Psoas muscle (tissue), 8 donors: Measurements from ENCODE around the gene CHD9. TPM values are rescaled to one million over a fixed set of nuclear protein-coding genes. Genes with fewer than 3 reads are reported as not detected.
A peak's percentile ranks its signal among the peaks of the same experiment; 100 is the strongest.

Experiments
- ATAC-seq, 4 donors: fragments of 200-7000 bp; cut with Tn5 transposase; one replicate each; pipeline ENCODE4 v1.9.1; 2020; ENCODE audit warnings: moderate library complexity in 3 of 4, mild to moderate bottlenecking in 2 of 4
- DNase-seq, 2 donors: peaks; one replicate each; pipeline ENCODE4 v3.0.0-alpha.2; 2020
- H3K27ac ChIP-seq: fragments of 200-600 bp; one replicate; pipeline ENCODE4 v1.8.0; 2022
- H3K27me3 ChIP-seq, 3 donors: fragments of 200-600 bp in 1 of 3; one replicate each; pipeline versions ENCODE4 v1.6.1 to v1.8.0; 2013 to 2022; ENCODE audit warnings: low read length in 2 of 3, mild to moderate bottlenecking in 2 of 3, moderate library complexity in 1 of 3; ENCODE audit not compliant: insufficient read depth in 3 of 3
- H3K36me3 ChIP-seq, 2 donors: fragments of 200-600 bp in 1 of 2; one replicate each; pipeline versions ENCODE4 v1.6.1 to v1.8.0; 2013 to 2022; ENCODE audit warnings: low read depth in 1 of 2, mild to moderate bottlenecking in 1 of 2, moderate library complexity in 1 of 2; ENCODE audit not compliant: insufficient read depth in 1 of 2
- H3K4me1 ChIP-seq: fragments of 200-600 bp; one replicate; pipeline ENCODE4 v1.8.0; 2022
- H3K4me3 ChIP-seq: fragments of 200-600 bp; one replicate; pipeline ENCODE4 v1.8.0; 2022; ENCODE audit warnings: mild to moderate bottlenecking
- H3K9me3 ChIP-seq: fragments of 200-600 bp; one replicate; pipeline ENCODE4 v1.8.0; 2022
- CTCF ChIP-seq: fragments of 200-600 bp; IDR thresholded peaks from one replicate; pipeline ENCODE4 v1.8.0; 2022; ENCODE audit warnings: antibody characterized with exemption
- WGBS, 3 donors: extraction: QIAGEN DNeasy Blood & Tissue Kit; methylation state at CpG; one replicate each; pipeline versions ENCODE4 v1.1.6 to v1.1.7; 2013; 5-methylcytosine and 5-hydroxymethylcytosine counted together
- intact Hi-C, 2 donors: fragments of 100-400 bp; cut with DNase I; formaldehyde crosslinking; loops; one replicate each; pipeline versions ENCODE4 v1.11.0 to v1.14.2; 2022
- polyA plus RNA-seq, 3 donors: library from polyadenylated mRNA; stranded (reverse); fragments of 200-250 nt; gene quantifications; one replicate each; pipeline ENCODE4 v1.2.3, GENCODE V29; 2013
- total RNA-seq, 4 donors: library from RNA; stranded (reverse); fragmentation: NEBNext Ultra II Directional in 2 of 4; extraction: Animal tissue kit (Norgen Biotek cat#: 25700) in 2 of 4; gene quantifications; one replicate each; pipeline versions ENCODE4 v1.2.1 to v1.2.4, GENCODE V29; 2021 to 2023
- donor health status: healthy with polysubstance abuse.
- donor health status: DM: no; HTN: no; CAD: no; lungs with moderate emphysema.
- donor health status: Bipolar disorder and iron deficiency.
- donor health status: healthy.
- donor health status: DM: yes; HTN: yes; CAD: no.
- donor health status: DM: no; HTN: no; CAD: no.
- donor health status: DM: no; HTN: no; CAD: no.
- donor health status: DM: yes; HTN: yes; CAD: no.

Gene CHD9
- total and polyA plus RNA-seq, 7 donors = 5.8 to 47.9 (median 36.4) TPM

DNA sequence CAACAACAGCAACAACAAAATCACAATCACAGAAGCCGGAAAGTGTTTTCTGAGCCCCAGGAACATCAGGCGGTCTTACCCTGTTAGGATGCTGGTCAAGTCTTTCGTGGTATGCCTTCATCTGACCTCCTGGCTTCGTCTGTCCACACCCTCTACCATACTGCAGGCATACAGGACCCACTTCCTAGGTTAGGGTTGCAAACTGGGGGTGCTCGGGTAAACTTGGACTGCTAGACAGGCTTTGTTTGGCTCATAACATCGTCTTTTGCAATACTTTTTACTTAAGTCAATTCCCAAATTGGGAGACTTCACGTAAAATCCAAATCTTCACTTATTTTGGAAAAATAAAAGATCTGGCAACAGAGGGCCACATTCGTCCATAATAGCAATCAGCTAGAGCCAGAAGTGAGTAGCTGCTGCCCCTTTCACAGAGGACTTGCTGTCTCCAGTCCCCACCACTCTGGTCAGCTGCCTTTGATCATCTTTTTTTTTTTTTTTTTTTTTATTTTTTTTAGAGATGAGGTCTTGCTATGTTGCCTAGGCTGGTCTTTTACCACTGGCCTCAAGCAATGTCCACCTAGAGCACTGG is 30.0 kb downstream of the CHD9 start:
- ATAC-seq (peak in 1 of 4 donors; percentile 24), DNase-seq (no peak)
- WGBS, 3 donors = 83 to 88% (median 86%) methylated on average over 8 of the region's 8 CpGs
- Histone ChIP-seq H3K36me3 (no peaks in the 10 kb centered on the region), H3K27me3 (no peaks in the 10 kb centered on the region), H3K4me3 (no peak overlapping the region), H3K4me1 (peaks cover 56% of the 10 kb centered on the region), H3K27ac (peak overlapping the region; percentile 61), H3K9me3 (no peaks in the 10 kb centered on the region)
- TF ChIP-seq CTCF = no peak
- intact Hi-C loops = no loop called here

GRCh38 chr16:53085369-53085843 is 30.6 kb downstream of the CHD9 start:
- Histone ChIP-seq H3K27me3 (no peaks in the 10 kb centered on the region), H3K9me3 (no peaks in the 10 kb centered on the region), H3K27ac (peak overlapping the region; percentile 61), H3K4me1 (peaks cover 56% of the 10 kb centered on the region), H3K36me3 (no peaks in the 10 kb centered on the region), H3K4me3 (no peak overlapping the region)
- 50 to 64% (median 61%) methylated on average over 4 of the region's 4 CpGs for WGBS, 3 donors
- DNase-seq (no peak), ATAC-seq (no peak)
- no peak for TF ChIP-seq CTCF
- intact Hi-C loops = no loop called here

GRCh38 chr16:53085931-53086421 is 31.2 kb downstream of the CHD9 start:
- Histone ChIP-seq H3K36me3 (no peaks in the 10 kb centered on the region), H3K27ac (peak overlapping the region; percentile 61), H3K27me3 (no peaks in the 10 kb centered on the region), H3K4me1 (peaks cover 54% of the 10 kb centered on the region), H3K4me3 (no peak overlapping the region), H3K9me3 (no peaks in the 10 kb centered on the region)
- no peak for DNase-seq
- no peak for TF ChIP-seq CTCF
- 56 to 68% (median 68%) methylated on average over 6 of the region's 6 CpGs for WGBS, 3 donors
- ATAC-seq = no peak
- intact Hi-C loops = no loop called here

DNA sequence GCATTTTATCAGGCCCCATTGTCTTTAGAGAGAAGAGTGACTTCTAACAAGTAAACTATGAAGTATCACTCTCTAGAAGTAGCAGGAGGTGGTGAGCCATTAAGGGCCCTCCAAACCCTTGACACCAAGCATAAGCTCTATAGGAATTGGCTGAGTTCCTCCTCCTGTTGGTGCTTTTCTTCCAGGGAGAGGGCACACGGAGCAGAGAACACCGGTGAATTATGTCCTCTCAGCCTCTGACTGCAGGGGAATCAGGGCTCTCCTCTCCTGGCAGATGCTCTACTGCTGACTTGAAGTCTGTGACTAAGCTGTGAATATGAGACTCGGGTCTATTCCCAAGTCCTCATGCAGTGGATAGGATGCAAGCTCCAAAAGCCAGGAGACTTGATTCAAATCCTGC is 32.3 kb downstream of the CHD9 start:
- 35 to 55% (median 36%) methylated on average over 3 of the region's 3 CpGs for WGBS, 3 donors
- no peak for ATAC-seq
- peaks cover 56% of the 10 kb centered on the region for H3K4me1 ChIP-seq

More for the DNA sequence above, 32.3 kb downstream of the CHD9 start:
- no peak overlapping the region for H3K4me3 ChIP-seq
- no peak for DNase-seq
- no peaks in the 10 kb centered on the region for H3K27me3 ChIP-seq
- intact Hi-C loops = no loop called here
- TF ChIP-seq CTCF = no peak
- H3K27ac ChIP-seq = no peak overlapping the region
- H3K9me3 ChIP-seq = no peaks in the 10 kb centered on the region
- no peaks in the 10 kb centered on the region for H3K36me3 ChIP-seq
